Skeletal muscle satellite cell (primary cell): ENCODE results near the gene PAM.
A peak's percentile ranks its signal among the peaks of the same experiment; 100 is the strongest.

Experiments
- H3K27me3 ChIP-seq: 2 replicates; pipeline ENCODE4 v1.7.0; 2013; ENCODE audit warnings: low read length; ENCODE audit not compliant: control insufficient read depth, insufficient read depth
- H3K36me3 ChIP-seq: 2 replicates; pipeline ENCODE4 v1.7.0; 2013; ENCODE audit warnings: mild to moderate bottlenecking, control low read depth, low read length; ENCODE audit not compliant: insufficient read depth
- H3K4me1 ChIP-seq: 2 replicates; pipeline ENCODE4 v1.7.0; 2013; ENCODE audit warnings: low read length; ENCODE audit not compliant: control insufficient read depth, insufficient read depth
- H3K4me2 ChIP-seq: 2 replicates; pipeline ENCODE4 v1.7.0; 2013; ENCODE audit warnings: mild to moderate bottlenecking, low read length
- H3K4me3 ChIP-seq: 2 replicates; pipeline ENCODE4 v1.7.0; 2013; ENCODE audit warnings: low read length
- H3K9ac ChIP-seq: 2 replicates; pipeline ENCODE4 v1.7.0; 2013; ENCODE audit warnings: mild to moderate bottlenecking, low read depth, low read length, moderate library complexity
- H3K9me3 ChIP-seq: replicated peaks from 2 replicates; pipeline ENCODE4 v1.7.0; 2013; ENCODE audit warnings: mild to moderate bottlenecking, control low read depth, low read length

The PAM gene

GRCh38 chr5:102788788-102789187 lies 33.7 kb downstream of the PAM start:
- Histone ChIP-seq H3K4me2 (no peak overlapping the region), H3K9ac (no peak overlapping the region), H3K36me3 (no peaks in the 10 kb centered on the region), H3K4me1 (no peaks in the 10 kb centered on the region), H3K9me3 (no peaks in the 10 kb centered on the region), H3K4me3 (no peak overlapping the region), H3K27me3 (no peaks in the 10 kb centered on the region)

- H3K9me3 ChIP-seq = no peaks in the 10 kb centered on the region
- no peaks in the 10 kb centered on the region for H3K27me3 ChIP-seq
These were observed 34.4 kb downstream of the PAM start for GRCh38 chr5:102789469-102789868.

GRCh38 chr5:102790748-102791147 lies 35.6 kb downstream of the PAM start:
- Histone ChIP-seq H3K4me1 (peaks cover 9% of the 10 kb centered on the region), H3K27me3 (no peaks in the 10 kb centered on the region), H3K4me2 (no peak overlapping the region), H3K36me3 (no peaks in the 10 kb centered on the region), H3K9me3 (no peaks in the 10 kb centered on the region), H3K9ac (no peak overlapping the region), H3K4me3 (no peak overlapping the region)

More at GRCh38 chr5:102789469-102789868, 34.4 kb downstream of the PAM start:
- no peak overlapping the region for H3K9ac ChIP-seq
- H3K36me3 ChIP-seq = no peaks in the 10 kb centered on the region
- no peak overlapping the region for H3K4me2 ChIP-seq
- no peak overlapping the region for H3K4me3 ChIP-seq
- no peaks in the 10 kb centered on the region for H3K4me1 ChIP-seq

GRCh38 chr5:102792705-102793104 lies 37.6 kb downstream of the PAM start:
- Histone ChIP-seq H3K9ac (no peak overlapping the region), H3K4me3 (no peak overlapping the region), H3K27me3 (no peaks in the 10 kb centered on the region), H3K36me3 (no peaks in the 10 kb centered on the region), H3K4me2 (no peak overlapping the region), H3K4me1 (peaks cover 9% of the 10 kb centered on the region), H3K9me3 (no peaks in the 10 kb centered on the region)

GRCh38 chr5:102794047-102794446 lies 38.9 kb downstream of the PAM start:
- no peaks in the 10 kb centered on the region for H3K9me3 ChIP-seq
- no peaks in the 10 kb centered on the region for H3K36me3 ChIP-seq
- no peak overlapping the region for H3K9ac ChIP-seq
- no peak overlapping the region for H3K4me2 ChIP-seq
- H3K27me3 ChIP-seq = no peaks in the 10 kb centered on the region
- peaks cover 9% of the 10 kb centered on the region for H3K4me1 ChIP-seq
- H3K4me3 ChIP-seq = no peak overlapping the region

GRCh38 chr5:102794677-102795331 lies 39.7 kb downstream of the PAM start:
- Histone ChIP-seq H3K4me3 (no peak overlapping the region), H3K4me1 (peaks cover 9% of the 10 kb centered on the region), H3K4me2 (peak overlapping the region; percentile 24), H3K9me3 (no peaks in the 10 kb centered on the region), H3K36me3 (no peaks in the 10 kb centered on the region), H3K27me3 (no peaks in the 10 kb centered on the region), H3K9ac (no peak overlapping the region)

- Histone ChIP-seq H3K9ac (no peak overlapping the region), H3K4me2 (peak overlapping the region; percentile 24), H3K4me1 (peaks cover 9% of the 10 kb centered on the region), H3K9me3 (no peaks in the 10 kb centered on the region), H3K27me3 (no peaks in the 10 kb centered on the region), H3K4me3 (no peak overlapping the region), H3K36me3 (no peaks in the 10 kb centered on the region)
These were observed 40.4 kb downstream of the PAM start for GRCh38 chr5:102795526-102795925.

GRCh38 chr5:102796009-102796408 lies 40.9 kb downstream of the PAM start:
- H3K27me3 ChIP-seq = no peaks in the 10 kb centered on the region
- no peaks in the 10 kb centered on the region for H3K36me3 ChIP-seq
- H3K4me2 ChIP-seq = no peak overlapping the region
- H3K9me3 ChIP-seq = no peaks in the 10 kb centered on the region
- H3K4me1 ChIP-seq = peaks cover 9% of the 10 kb centered on the region
- H3K9ac ChIP-seq = no peak overlapping the region
- no peak overlapping the region for H3K4me3 ChIP-seq

GRCh38 chr5:102796498-102796897 lies 41.4 kb downstream of the PAM start:
- Histone ChIP-seq H3K27me3 (no peaks in the 10 kb centered on the region), H3K9ac (no peak overlapping the region), H3K36me3 (no peaks in the 10 kb centered on the region), H3K9me3 (no peaks in the 10 kb centered on the region), H3K4me3 (no peak overlapping the region), H3K4me2 (no peak overlapping the region), H3K4me1 (peaks cover 9% of the 10 kb centered on the region)

- H3K27me3 ChIP-seq = no peaks in the 10 kb centered on the region
- H3K4me1 ChIP-seq = peaks cover 9% of the 10 kb centered on the region
- H3K4me3 ChIP-seq = no peak overlapping the region
- no peaks in the 10 kb centered on the region for H3K9me3 ChIP-seq
- no peak overlapping the region for H3K9ac ChIP-seq
- no peak overlapping the region for H3K4me2 ChIP-seq
- no peaks in the 10 kb centered on the region for H3K36me3 ChIP-seq
These were observed 42.3 kb downstream of the PAM start for GRCh38 chr5:102797322-102797884.

- Histone ChIP-seq H3K4me2 (no peak overlapping the region), H3K4me3 (no peak overlapping the region), H3K9me3 (no peaks in the 10 kb centered on the region), H3K36me3 (no peaks in the 10 kb centered on the region), H3K4me1 (peaks cover 9% of the 10 kb centered on the region), H3K27me3 (no peaks in the 10 kb centered on the region), H3K9ac (no peak overlapping the region)
These were observed 43.1 kb downstream of the PAM start for GRCh38 chr5:102798104-102798785.

GRCh38 chr5:102799017-102799416 lies 43.9 kb downstream of the PAM start:
- Histone ChIP-seq H3K4me3 (no peak overlapping the region), H3K27me3 (no peaks in the 10 kb centered on the region), H3K4me2 (no peak overlapping the region), H3K9me3 (no peaks in the 10 kb centered on the region), H3K9ac (no peak overlapping the region), H3K36me3 (no peaks in the 10 kb centered on the region), H3K4me1 (peaks cover 9% of the 10 kb centered on the region)
